ENCODE measurements around the gene BIRC2. TPM values are rescaled to one million over a fixed set of nuclear protein-coding genes. Genes with fewer than 3 reads are reported as not detected.

Gene BIRC2
- total and polyA plus RNA-seq, 2 of the 4 experiments (the other 2 are of a cell fraction): 48.0 to 204 TPM

Small RNAs within 50 kb of the gene (microRNA-seq; reads per million reads assigned to microRNA genes)
- gene AP000942.3 (ENCODE audit: insufficient read depth, insufficient read length): not detected
- gene AP000942.4 (ENCODE audit: insufficient read depth, insufficient read length): not detected
- not detected for gene RNU6-952P (ENCODE audit: insufficient read depth, insufficient read length)

Small RNAs within 50 kb of the gene (small RNA-seq; reads per million reads assigned to genes)
- 0 reads per million in 5 experiments for gene AP000942.3
- gene AP000942.4: 0 reads per million in 5 experiments
- 0 reads per million in 5 experiments for gene RNU6-952P

Other genes starting within 250 kb of the BIRC2 start
- 207 and 251 TPM in 2 replicates for gene YAP1, start 236.8 kb upstream of the BIRC2 start, total RNA-seq (2012; rRNA removed)
- 116 and 121 TPM in 2 replicates for gene YAP1, start 236.8 kb upstream of the BIRC2 start, polyA plus RNA-seq (2012; rRNA removed)
- 5.0 and 6.4 TPM in 2 replicates for gene BIRC3, start 29.7 kb upstream of the BIRC2 start, total RNA-seq (2012; rRNA removed)
- 1.3 and 2.2 TPM in 2 replicates for gene BIRC3, start 29.7 kb upstream of the BIRC2 start, polyA plus RNA-seq (2012; rRNA removed)
- 127 and 138 TPM in 2 replicates for gene TMEM123, start 105.6 kb downstream of the BIRC2 start, total RNA-seq (2012; rRNA removed)
- 96.9 and 191 TPM in 2 replicates for gene TMEM123, start 105.6 kb downstream of the BIRC2 start, polyA plus RNA-seq (2012; rRNA removed)
- not detected in 2 replicates for gene MMP7, start 183.5 kb downstream of the BIRC2 start, total RNA-seq (2012; rRNA removed)
- gene MMP7, start 183.5 kb downstream of the BIRC2 start, polyA plus RNA-seq (2012; rRNA removed): not detected in 2 replicates